ENCODE data around the gene CREB5.
A peak's percentile ranks its signal among the peaks of the same experiment; 100 is the strongest.
"Not testable (repeated sequence)": the region's sequence is repeated elsewhere in the genome, so short reads cannot be mapped to it uniquely, and the experiment has no call there.

Gene CREB5

DNA sequence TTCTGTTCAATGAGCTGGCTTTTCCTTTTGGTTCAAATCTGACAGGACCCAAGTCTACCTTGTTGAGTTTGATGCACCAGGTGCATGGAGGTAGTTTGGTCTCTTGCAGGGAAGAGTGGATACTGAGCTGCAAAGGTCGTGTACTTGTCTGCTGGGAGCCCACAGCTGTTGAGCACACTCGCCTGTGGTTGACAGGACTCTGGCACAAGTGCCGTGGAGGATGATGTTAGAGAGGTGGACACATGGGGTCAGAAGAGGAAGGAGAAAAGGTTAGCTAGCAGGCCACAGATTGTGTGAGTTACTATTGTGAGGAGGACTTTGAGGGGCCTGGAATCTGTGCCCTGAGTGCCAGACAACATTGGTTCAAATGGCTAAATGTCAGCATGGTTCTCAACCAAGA lies 197.3 kb downstream of the CREB5 start:
- no peak for ATAC-seq

GRCh38 chr7:28611399-28611897 lies 199.1 kb downstream of the CREB5 start:
- DNase-seq, ATAC-seq: not testable (repeated sequence)

More for the DNA sequence above, 197.3 kb downstream of the CREB5 start:
- no peak for DNase-seq

GRCh38 chr7:28613262-28613661 lies 200.9 kb downstream of the CREB5 start:
- DNase-seq (no peak), ATAC-seq (no peak)

DNA sequence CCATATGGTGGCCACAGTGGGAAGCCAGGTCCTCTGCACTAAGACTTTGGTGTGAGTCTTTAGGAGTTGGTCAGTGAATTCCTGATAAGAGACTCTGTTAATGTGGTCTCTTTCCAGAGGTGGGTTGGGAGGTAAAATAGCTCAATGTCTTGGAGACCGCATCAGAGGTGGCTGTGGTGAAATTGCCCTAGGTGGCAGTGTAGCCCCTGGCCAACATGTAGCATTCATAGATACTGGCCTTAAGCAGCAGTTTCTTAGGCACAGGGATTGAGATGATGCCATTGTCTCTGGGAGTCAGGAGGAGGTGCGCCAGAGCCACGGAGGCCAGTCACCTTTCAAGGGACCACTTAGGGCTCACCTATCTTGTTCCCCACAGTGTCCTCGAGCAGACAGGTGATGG lies 202.8 kb downstream of the CREB5 start:
- DNase-seq, result no peak
- ATAC-seq, result no peak

DNA sequence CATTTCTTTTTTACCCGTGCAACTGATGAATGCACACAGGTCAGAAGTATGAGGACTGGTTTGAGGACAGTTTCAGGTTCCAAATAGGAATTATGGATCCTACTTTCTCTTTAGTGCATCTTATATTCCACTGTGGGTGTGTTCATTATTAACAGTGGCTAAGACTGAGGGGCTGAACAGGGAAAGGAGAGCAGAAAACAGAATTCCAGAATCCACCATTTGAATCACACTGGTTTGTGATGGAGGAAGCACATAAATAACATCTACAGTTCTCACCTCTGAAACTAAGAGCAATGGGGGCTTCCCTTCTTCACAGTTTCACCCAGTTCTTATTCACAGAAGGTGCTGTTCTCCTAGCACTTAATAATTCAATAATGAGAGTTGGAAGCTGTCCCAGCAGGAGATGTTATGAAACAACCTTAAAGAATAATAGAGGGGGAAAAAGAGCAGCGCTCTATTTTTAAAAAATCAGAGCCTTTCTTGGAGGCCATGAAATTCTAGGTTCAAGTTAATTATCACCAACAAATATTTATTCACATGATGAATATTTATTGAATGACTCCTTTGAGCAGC lies 205.1 kb downstream of the CREB5 start:
- no peak for ATAC-seq

DNA sequence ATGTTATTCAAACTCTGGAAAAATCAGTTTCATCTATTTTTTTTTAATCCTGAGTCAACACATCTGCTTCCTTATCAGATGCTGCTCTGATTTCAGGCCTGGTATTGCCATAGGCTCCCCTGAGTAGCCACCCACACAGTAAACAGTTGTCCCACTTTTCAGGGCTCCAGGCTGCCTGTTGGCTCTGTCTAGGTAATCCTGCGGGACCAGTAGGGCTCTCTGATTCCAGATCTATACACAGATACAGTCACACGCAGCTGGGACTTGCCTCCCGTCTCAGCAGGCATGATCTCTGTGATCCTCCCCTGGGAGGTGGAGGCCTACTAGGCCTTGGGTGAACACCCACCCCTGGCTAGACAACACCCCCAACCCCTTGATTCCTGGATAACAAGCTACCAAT lies 206.1 kb downstream of the CREB5 start:
- ATAC-seq, result no peak

More for the DNA sequence above, 205.1 kb downstream of the CREB5 start:
- no peak for DNase-seq

GRCh38 chr7:28619256-28619655 lies 206.9 kb downstream of the CREB5 start:
- DNase-seq (no peak), ATAC-seq (no peak)

More for the DNA sequence above, 206.1 kb downstream of the CREB5 start:
- DNase-seq, result no peak

GRCh38 chr7:28621369-28621841 lies 209.1 kb downstream of the CREB5 start:
- no peak for ATAC-seq
- DNase-seq, result no peak

GRCh38 chr7:28623105-28623730 lies 210.9 kb downstream of the CREB5 start:
- DNase-seq (no peak), ATAC-seq (no peak)

DNA sequence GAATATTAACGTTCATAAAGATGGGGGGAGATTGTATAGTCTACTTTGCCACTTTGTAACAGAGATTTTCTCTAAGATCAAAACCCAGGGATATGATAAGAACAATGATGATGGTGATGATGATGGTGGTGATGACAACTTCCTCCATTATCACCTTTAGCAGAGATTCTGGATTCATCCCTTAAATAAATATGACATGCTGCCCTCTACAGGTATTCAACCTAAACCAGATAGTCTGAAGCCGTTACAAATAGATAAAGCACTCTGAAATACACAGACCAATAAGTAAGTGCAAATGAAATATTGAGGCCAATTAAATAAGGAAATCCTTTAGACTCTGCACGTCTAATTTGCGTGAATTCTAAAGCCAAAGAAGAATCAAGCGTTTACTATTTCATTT lies 211.5 kb downstream of the CREB5 start:
- no peak for ATAC-seq
- no peak for DNase-seq

DNA sequence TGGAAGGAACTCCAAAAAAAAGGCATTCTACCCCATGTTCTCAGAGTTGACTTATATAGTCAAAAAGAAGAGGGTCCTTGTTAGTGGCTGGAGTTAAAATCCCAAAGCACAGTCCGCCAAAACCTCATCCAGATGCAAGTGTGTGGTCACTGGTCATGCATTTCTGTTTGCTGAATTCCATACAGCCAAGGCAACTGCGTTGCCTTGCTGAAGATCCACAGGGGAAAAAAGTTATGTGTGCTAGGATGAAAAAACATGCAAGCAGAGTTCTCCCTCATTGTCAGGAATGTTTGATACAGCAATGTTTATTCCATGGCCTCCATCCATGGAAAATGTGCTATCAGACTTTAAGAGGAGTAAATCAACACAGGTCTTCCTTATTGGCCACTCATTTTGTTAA lies 213.1 kb downstream of the CREB5 start:
- ATAC-seq (no peak), DNase-seq (no peak)

- DNase-seq, result no peak
- no peak for ATAC-seq
Measured at GRCh38 chr7:28626221-28626620, 213.9 kb downstream of the CREB5 start.

GRCh38 chr7:28626624-28627262 lies 214.4 kb downstream of the CREB5 start:
- ATAC-seq (no peak), DNase-seq (peak; percentile 27)

- no peak for DNase-seq
- ATAC-seq, result no peak
Measured at GRCh38 chr7:28627263-28627653, 214.9 kb downstream of the CREB5 start.

DNA sequence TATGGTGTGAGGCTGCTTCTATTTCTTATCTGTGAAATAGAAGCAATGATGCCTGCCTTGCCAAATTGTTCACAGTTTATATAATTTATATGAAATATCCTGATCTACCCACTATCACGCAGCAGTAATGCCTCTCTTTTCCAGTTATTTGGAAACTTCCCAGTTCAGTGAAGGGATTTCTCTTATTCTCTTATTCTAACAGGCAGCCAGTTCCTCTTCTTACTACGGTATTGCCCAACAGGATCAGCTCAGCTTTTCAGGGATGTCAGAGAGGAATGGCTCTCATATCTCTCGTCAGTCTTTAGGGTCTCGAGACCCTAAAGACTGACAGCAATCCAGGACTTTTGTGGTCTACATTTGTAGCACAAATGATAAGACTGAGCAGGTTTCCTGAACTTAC lies 215.6 kb downstream of the CREB5 start:
- ATAC-seq, result no peak
- DNase-seq, result no peak

DNA sequence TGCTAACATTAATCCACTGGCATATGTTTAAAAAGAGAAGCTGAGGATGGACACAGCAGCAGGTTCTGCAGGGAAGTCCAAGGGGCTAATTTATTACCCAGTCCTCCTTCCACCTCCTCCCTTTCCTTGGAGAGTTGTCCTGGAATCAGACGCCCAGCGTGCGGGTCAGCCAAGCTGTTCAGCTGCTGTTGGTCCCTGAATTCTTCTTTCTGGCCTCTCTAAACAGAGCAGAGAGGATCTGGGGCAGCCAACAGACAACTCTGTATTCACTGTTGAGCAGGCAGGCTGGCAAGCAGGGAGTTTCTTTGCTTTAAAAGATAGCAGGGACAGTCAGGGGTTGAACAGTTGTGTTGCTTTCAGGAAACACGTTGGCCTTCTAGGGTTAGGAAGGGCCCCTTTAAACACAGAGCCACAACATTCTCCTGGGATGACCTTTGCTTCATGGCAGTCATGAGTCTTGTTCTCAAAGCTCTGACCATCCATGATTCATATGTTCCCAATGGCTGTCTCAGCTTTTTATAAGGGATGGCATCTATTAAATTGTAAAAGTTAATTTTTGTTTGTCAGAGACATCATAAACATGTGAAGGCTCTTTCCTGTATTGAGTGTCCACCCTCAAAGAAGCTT lies 217.0 kb downstream of the CREB5 start:
- DNase-seq, result no peak
- ATAC-seq, result no peak

DNA sequence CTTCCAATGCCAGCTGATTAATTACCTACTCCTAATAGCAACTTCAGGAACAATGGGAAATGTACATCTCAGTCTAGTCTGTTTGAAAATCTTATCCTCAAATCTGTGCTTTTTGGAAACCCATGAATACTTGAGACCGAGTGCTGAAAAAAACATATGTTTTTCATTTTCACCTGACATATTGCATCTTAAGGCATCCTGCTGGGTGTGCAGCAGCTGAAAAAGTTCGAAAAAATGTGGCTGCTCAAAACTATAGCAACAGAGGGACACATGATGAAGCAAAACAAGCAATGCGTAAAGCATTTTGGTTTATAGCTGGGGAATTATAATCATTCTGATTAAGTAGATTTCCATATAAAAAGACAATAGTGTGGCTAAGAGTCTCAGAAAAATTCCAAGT lies 218.0 kb downstream of the CREB5 start:
- ATAC-seq, result no peak
- no peak for DNase-seq

DNA sequence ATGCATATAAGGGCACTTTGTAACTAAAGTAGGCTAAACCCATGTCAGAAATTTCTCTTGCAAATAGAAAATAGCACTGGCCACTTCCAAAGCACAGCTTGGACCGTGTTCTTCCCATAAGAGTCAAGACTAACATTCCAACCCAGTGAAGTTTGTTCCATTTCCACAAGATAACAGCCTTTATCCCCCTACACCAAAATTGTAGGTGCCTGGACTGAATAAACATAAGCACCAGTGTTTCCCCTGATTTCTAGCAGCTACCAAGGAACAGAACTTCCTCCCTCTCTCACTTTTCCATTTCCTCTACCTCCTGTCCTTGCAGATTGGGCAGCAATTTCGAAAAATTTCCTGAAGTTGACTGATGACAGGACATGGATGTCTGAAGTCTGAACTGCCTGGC lies 219.7 kb downstream of the CREB5 start:
- no peak for DNase-seq
- ATAC-seq, result no peak

GRCh38 chr7:28638914-28639313 lies 226.6 kb downstream of the CREB5 start:
- DNase-seq (no peak), ATAC-seq (no peak)

DNA sequence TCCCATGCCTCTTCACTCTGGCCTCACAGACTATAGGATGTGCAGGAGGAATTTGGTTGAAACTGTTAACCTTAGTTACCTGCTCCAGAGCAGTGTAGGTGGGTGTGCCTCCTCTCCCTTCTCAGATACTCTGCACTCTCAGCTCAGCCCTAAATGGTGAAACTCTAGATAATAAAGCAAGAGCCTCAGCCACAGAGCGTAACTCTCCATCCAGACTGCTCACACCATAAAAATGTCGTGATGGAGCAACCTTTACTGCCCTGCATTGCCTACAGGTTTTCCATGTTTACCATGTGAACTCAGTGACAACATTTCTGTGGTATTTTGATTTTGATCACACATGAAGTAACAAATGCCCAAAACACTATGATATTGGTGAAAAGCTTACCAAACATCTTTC lies 227.7 kb downstream of the CREB5 start:
- ATAC-seq, result no peak
- no peak for DNase-seq

GRCh38 chr7:28641752-28642545 lies 229.6 kb downstream of the CREB5 start:
- DNase-seq (no peak), ATAC-seq (no peak)

- DNase-seq (no peak), ATAC-seq (no peak)
Measured at GRCh38 chr7:28643188-28643569, 230.9 kb downstream of the CREB5 start.
